Hypothalamus (tissue), 51 donors: ENCODE data around the gene GBA2.

ENCODE experiments used
- DNase-seq, 51 donors: peaks; one replicate each; lab custom pipeline; 2025; lab: John Stamatoyannopoulos, UW

Gene GBA2

DNA sequence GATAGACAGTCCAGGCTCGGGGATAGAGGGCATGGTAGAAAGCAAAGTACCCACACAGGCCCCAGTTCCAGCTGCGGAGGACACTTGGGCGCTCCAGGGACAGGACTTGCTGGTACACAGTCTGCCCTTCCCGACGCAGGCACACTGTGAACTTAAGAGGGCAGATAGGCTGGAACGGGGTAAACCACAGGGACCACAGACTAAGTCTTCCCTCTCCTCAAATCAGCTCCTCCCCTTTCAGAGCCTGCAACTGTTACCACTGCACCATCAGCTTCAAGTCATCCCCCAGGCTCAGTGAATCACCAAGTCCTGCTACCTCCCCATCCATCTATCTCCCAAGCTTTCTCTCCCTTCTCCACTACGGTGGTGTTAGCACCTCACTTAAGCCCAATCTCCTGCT lies 7.3 kb downstream of the GBA2 start:
- DNase-seq, result no peak

GRCh38 chr9:35740243-35740642 lies 8.8 kb downstream of the GBA2 start:
- no peak for DNase-seq

DNA sequence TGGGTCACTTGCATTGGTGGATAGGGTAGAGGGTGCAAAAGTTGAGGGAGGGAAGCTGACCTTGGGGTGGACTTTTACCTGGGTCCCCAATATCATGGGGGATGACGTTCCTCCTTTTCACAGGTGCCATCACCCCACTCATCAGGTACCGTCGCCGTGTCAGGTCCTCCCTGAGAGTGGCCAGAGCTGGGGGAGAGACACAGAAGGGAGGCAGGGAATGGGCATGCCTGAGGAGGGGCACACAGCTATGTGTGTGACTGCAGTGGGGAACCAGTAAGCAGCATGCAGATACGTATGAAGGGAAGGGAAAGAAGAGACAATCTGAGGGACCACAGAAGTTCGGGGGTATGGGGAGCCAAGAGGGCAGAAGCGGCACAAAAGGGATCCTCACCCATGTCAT lies 10.1 kb downstream of the GBA2 start:
- DNase-seq, result no peak

DNA sequence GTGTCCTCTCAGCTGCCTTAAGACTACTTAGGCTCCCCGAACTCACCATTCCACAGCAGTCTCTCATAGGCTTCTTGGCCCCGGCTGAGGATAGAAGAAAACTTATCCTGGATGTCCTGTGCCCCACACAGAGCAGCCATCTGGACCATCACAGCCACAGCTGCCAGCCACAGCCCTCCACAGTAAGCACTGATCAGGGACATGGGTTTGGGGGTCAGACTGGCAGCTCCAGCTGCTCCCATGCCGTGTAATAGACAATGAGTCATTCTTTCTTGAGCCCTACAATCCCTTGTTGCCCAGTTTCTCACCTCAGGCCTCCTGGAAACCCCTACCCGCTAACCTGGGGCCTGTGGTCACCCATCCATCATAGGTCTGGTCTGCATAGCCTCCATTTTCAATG lies 10.8 kb downstream of the GBA2 start:
- DNase-seq, result no peak

DNA sequence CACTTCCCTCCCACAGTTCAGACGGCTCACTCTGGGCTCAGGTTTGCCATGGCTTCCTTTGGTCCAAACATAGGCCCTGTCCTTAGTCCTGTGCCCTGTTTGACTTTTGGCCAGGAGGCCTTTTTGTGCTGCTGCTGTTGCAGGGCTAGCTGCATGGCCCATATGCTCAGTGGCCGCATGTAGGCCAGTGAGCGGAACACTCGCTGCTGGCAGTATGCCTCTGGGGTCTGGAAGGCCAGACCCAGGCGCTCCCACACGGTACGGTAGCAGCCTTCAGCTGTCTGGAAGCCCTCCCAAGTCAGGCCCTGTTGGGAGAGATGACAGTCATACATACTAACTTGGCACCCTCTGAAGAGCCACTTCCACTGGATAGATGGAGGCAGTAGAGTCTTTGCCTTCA lies 11.9 kb downstream of the GBA2 start:
- DNase-seq, result no peak

- DNase-seq, result peak in 21 of 51 donors; percentile 3 to 44 (median 25)
Measured at GRCh38 chr9:35736201-35736633, 12.8 kb downstream of the GBA2 start.

GRCh38 chr9:35734096-35734495 lies 14.9 kb downstream of the GBA2 start:
- no peak for DNase-seq

- peak in 5 of 51 donors; percentile 23 to 48 (median 29) for DNase-seq
Measured at GRCh38 chr9:35732800-35733541, 16.1 kb downstream of the GBA2 start.

GRCh38 chr9:35732185-35732799 lies 16.7 kb downstream of the GBA2 start, which contains the start of the genes CREB3 and TLN1:
Gene CREB3, plus strand, starts transcription at chr9:35732666. Its CDS starts 107 bp downstream, at chr9:35732773.
Gene TLN1, minus strand, starts transcription at chr9:35732195. Its CDS starts 6,501 bp downstream, at chr9:35725694.
- DNase-seq, result peak; percentile 67 to 100 (median 96)

DNA sequence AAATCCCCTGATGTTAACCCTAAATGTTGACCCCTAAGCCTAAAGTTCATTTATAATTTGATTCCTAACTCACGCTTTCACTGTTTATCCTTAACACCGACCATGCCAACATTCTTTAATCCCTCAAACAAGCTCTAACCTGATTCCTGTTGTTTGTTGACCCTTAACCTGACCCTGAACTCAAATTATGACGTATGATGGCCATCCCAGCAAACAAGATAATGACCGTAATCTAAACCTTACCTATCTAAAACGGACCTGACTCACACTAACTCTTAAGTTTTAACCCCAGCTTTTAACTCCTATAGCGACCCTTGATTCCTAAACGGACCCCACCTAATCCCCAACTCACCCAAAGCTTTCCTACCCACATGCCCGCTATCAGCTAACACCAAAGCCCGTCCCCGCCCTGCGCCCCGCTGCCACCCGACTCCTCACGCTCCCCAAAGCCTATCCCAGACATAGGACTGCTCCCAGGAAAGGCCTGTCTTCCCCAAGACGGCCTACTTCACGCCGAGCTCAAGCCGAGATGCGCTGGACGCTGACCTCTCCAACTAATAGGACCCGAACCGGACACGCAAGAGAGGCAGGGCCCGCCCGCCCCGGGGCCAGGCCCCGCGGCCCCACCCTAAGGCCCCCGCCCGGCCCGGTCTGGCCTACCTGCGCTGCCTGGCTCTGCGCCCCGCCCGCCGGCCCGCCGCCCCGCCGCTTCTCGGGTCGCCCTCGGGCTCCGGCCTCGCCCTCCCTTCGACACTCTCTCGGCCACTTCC lies 17.4 kb downstream of the GBA2 start:
- peak in 2 of 51 donors; percentile 35 to 68 for DNase-seq

GRCh38 chr9:35730486-35730854 lies 18.6 kb downstream of the GBA2 start:
- no peak for DNase-seq

GRCh38 chr9:35729700-35730485 lies 19.1 kb downstream of the GBA2 start:
- DNase-seq, result peak in 21 of 51 donors; percentile 5 to 32 (median 19)

GRCh38 chr9:35729101-35729500 lies 19.9 kb downstream of the GBA2 start:
- DNase-seq, result no peak

DNA sequence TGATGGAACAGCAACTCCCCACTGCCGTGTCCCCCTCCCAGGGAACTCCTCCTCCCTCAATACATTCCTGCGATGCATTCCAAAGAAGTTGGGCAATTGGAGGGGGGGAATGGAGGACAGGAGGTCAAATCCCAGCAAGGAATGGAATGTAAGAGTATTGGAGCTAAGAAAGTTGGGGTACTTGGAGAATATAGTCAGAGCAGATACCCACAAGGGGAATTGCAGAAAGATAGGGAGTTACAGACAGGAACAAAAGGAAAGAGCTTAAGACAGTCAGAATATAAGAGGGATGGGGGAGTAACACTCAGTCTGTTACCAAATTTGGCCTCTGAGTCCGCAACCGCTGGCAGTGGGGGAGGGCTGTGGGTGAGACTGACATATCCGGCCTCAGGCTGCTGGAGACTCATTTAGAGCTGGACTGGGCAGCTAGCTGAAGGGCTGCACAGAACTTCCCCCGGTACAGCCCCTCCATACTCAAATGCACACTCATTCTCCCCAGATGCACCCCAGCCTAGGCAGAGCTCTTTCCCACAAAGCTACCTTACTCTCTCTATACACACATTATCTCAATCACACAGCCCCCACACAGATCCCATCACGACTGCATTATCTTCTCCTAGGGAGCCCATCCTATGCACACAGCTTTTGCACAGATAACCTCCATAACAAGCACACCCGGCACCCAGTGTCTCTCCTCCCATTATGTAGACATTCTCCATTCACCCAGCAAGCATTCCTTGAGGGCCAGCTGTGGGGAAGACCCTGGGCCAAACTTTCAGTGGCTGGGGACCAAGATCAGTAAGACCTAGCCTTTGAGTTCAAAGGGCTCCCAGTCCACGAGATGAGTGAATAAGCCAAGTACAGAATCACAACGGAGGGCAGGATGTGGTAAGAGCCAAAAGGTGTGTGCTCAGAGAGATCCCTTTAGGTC lies 20.7 kb downstream of the GBA2 start:
- peak in 25 of 51 donors; percentile 1 to 44 (median 17) for DNase-seq

- no peak for DNase-seq
Measured at GRCh38 chr9:35727676-35728040, 21.4 kb downstream of the GBA2 start.

GRCh38 chr9:35726931-35727330 lies 22.1 kb downstream of the GBA2 start:
- peak in 15 of 51 donors; percentile 2 to 54 (median 19) for DNase-seq

GRCh38 chr9:35725362-35725761 lies 23.7 kb downstream of the GBA2 start:
- DNase-seq, result no peak

- DNase-seq, result no peak
Measured at GRCh38 chr9:35723908-35724307, 25.1 kb downstream of the GBA2 start.

- DNase-seq, result no peak
Measured at GRCh38 chr9:35723426-35723825, 25.6 kb downstream of the GBA2 start.
